HL-60 (cell line): Measurements from ENCODE around the gene NUMB.

Experiments
- GABPA ChIP-seq: IDR thresholded peaks from 2 replicates; pipeline ENCODE4 v1.6.1; 2012; ENCODE audit warnings: low read depth
- POLR2AphosphoS5 ChIP-seq: IDR thresholded peaks from 2 replicates; pipeline ENCODE4 v1.6.1; 2012; ENCODE audit warnings: low read depth
- SPI1 ChIP-seq: IDR thresholded peaks from 2 replicates; pipeline ENCODE4 v1.6.1; 2012; ENCODE audit warnings: low read depth, mild to moderate bottlenecking, borderline replicate concordance
- TF ChIP-seq, protein P1 (sequence below): IDR thresholded peaks from one replicate; pipeline ENCODE4 v1.5.1; 2011; ENCODE audit warnings: low read length, control low read depth, inconsistent platforms; ENCODE audit not compliant: insufficient read depth
- TF ChIP-seq, protein P2 (sequence below): IDR thresholded peaks from 2 replicates; pipeline ENCODE4 v1.6.1; 2012; ENCODE audit warnings: low read depth; ENCODE audit not compliant: insufficient replicate concordance

DNA sequence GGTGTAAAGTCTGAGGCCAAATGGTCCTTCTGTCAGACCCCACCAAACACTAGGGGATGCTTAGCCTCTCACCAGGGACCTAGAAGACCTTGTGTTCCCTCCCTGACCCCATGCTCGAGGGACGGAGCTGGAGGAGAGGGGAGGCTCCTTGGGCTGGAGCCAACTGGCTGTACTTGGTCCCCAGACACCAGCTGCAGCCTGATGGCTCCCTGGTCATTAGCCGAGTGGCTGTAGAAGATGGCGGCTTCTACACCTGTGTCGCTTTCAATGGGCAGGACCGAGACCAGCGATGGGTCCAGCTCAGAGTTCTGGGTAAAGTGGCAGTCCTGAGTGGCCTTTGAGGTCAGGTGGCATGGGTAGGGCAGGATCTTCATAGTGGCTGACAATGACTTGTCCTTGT lies 192.0 kb downstream of the NUMB start:
- TF ChIP-seq, protein P1, sequence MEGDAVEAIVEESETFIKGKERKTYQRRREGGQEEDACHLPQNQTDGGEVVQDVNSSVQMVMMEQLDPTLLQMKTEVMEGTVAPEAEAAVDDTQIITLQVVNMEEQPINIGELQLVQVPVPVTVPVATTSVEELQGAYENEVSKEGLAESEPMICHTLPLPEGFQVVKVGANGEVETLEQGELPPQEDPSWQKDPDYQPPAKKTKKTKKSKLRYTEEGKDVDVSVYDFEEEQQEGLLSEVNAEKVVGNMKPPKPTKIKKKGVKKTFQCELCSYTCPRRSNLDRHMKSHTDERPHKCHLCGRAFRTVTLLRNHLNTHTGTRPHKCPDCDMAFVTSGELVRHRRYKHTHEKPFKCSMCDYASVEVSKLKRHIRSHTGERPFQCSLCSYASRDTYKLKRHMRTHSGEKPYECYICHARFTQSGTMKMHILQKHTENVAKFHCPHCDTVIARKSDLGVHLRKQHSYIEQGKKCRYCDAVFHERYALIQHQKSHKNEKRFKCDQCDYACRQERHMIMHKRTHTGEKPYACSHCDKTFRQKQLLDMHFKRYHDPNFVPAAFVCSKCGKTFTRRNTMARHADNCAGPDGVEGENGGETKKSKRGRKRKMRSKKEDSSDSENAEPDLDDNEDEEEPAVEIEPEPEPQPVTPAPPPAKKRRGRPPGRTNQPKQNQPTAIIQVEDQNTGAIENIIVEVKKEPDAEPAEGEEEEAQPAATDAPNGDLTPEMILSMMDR = no peak
- no peak for TF ChIP-seq POLR2AphosphoS5
- no peak for TF ChIP-seq SPI1
- TF ChIP-seq, protein P2, sequence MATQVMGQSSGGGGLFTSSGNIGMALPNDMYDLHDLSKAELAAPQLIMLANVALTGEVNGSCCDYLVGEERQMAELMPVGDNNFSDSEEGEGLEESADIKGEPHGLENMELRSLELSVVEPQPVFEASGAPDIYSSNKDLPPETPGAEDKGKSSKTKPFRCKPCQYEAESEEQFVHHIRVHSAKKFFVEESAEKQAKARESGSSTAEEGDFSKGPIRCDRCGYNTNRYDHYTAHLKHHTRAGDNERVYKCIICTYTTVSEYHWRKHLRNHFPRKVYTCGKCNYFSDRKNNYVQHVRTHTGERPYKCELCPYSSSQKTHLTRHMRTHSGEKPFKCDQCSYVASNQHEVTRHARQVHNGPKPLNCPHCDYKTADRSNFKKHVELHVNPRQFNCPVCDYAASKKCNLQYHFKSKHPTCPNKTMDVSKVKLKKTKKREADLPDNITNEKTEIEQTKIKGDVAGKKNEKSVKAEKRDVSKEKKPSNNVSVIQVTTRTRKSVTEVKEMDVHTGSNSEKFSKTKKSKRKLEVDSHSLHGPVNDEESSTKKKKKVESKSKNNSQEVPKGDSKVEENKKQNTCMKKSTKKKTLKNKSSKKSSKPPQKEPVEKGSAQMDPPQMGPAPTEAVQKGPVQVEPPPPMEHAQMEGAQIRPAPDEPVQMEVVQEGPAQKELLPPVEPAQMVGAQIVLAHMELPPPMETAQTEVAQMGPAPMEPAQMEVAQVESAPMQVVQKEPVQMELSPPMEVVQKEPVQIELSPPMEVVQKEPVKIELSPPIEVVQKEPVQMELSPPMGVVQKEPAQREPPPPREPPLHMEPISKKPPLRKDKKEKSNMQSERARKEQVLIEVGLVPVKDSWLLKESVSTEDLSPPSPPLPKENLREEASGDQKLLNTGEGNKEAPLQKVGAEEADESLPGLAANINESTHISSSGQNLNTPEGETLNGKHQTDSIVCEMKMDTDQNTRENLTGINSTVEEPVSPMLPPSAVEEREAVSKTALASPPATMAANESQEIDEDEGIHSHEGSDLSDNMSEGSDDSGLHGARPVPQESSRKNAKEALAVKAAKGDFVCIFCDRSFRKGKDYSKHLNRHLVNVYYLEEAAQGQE = no peak
- TF ChIP-seq GABPA = no peak
